Epithelial cell of esophagus (primary cell): ENCODE data around the gene ZC3H12C.
A peak's percentile ranks its signal among the peaks of the same experiment; 100 is the strongest.

Experiments used
- DNase-seq: peaks from one replicate; pipeline ENCODE4 v3.0.0; 2010; ENCODE audit warnings: low read depth
- H3K4me3 ChIP-seq: 2 replicates; pipeline ENCODE4 v1.5.1; 2011; ENCODE audit warnings: mild to moderate bottlenecking, low read length, control low read depth
- CTCF ChIP-seq: IDR thresholded peaks from 2 replicates; pipeline ENCODE4 v1.5.1; 2011; ENCODE audit warnings: low read depth, mild to moderate bottlenecking, low read length, control low read depth, inconsistent platforms; ENCODE audit not compliant: insufficient read depth; ENCODE audit errors: missing control alignments

The ZC3H12C gene

GRCh38 chr11:110169738-110170137 is 76.5 kb downstream of the ZC3H12C start:
- TF ChIP-seq CTCF: no peak
- no peak overlapping the region for H3K4me3 ChIP-seq
- DNase-seq: no peak

- DNase-seq: no peak
- no peak for TF ChIP-seq CTCF
- no peak overlapping the region for H3K4me3 ChIP-seq
These were observed 79.4 kb downstream of the ZC3H12C start for GRCh38 chr11:110172468-110173065.

GRCh38 chr11:110173811-110174644 is 80.8 kb downstream of the ZC3H12C start:
- H3K4me3 ChIP-seq: no peak overlapping the region
- DNase-seq: peak; percentile 79
- peak; percentile 96 for TF ChIP-seq CTCF

GRCh38 chr11:110174645-110175310 is 81.6 kb downstream of the ZC3H12C start:
- H3K4me3 ChIP-seq: no peak overlapping the region
- DNase-seq: peak; percentile 45
- TF ChIP-seq CTCF: no peak

GRCh38 chr11:110176366-110177085 is 83.3 kb downstream of the ZC3H12C start:
- DNase-seq: no peak
- H3K4me3 ChIP-seq: no peak overlapping the region
- no peak for TF ChIP-seq CTCF

GRCh38 chr11:110177086-110177456 is 83.9 kb downstream of the ZC3H12C start:
- no peak overlapping the region for H3K4me3 ChIP-seq
- no peak for DNase-seq
- no peak for TF ChIP-seq CTCF
